Renal pelvis (tissue), 12 donors: Measurements from ENCODE around the gene TLR2. TPM values are rescaled to one million over a fixed set of nuclear protein-coding genes. Genes with fewer than 3 reads are reported as not detected.

Experiments used
- DNase-seq: peaks from one replicate; pipeline ENCODE4 v3.0.0-alpha.2; 2013
- long read RNA-seq, 16 experiments: transcript quantifications; one replicate each; lab custom pipeline, GENCODE V29; 2026
- polyA plus RNA-seq, 3 donors: library from polyadenylated mRNA; unstranded; fragments of 120-200 nt; gene quantifications; one replicate each; pipeline ENCODE4 v1.2.1, GENCODE V29; 2013; ENCODE audit not compliant: insufficient read length in 3 of 3

Gene TLR2
- 1 to 10 TPM; 6.3 to 8.3 (median 6.5) TPM for polyA plus RNA-seq
- long read RNA-seq, donor 1: 0 reads
- long read RNA-seq, donor 2, full-length matches to known transcripts: 4 of 4 reads
- long read RNA-seq, donor 2, partial matches to known transcripts: 0 of 4 reads
- long read RNA-seq, donor 2, other reads (novel, unspliced or antisense): 0 of 4 reads
- long read RNA-seq, donor 3, partial matches to known transcripts: 0 of 1 reads
- long read RNA-seq, donor 3, other reads (novel, unspliced or antisense): 0 of 1 reads
- long read RNA-seq, donor 4, full-length matches to known transcripts: 3 of 3 reads
- long read RNA-seq, donor 4, partial matches to known transcripts: 0 of 3 reads
- long read RNA-seq, donor 4, other reads (novel, unspliced or antisense): 0 of 3 reads
- long read RNA-seq, donor 5, full-length matches to known transcripts: 1 of 1 reads
- long read RNA-seq, donor 5, partial matches to known transcripts: 0 of 1 reads
- long read RNA-seq, donor 5, other reads (novel, unspliced or antisense): 0 of 1 reads
- long read RNA-seq, donor 6, full-length matches to known transcripts: 2 of 2 reads
- long read RNA-seq, donor 6, partial matches to known transcripts: 0 of 2 reads
- long read RNA-seq, donor 6, other reads (novel, unspliced or antisense): 0 of 2 reads
- long read RNA-seq, donor 7, partial matches to known transcripts: 0 of 1 reads
- long read RNA-seq, donor 7, other reads (novel, unspliced or antisense): 0 of 1 reads
- long read RNA-seq, donor 8, full-length matches to known transcripts: 2 of 2 reads
- long read RNA-seq, donor 8, partial matches to known transcripts: 0 of 2 reads
- long read RNA-seq, donor 8, other reads (novel, unspliced or antisense): 0 of 2 reads
- long read RNA-seq, donor 9, full-length matches to known transcripts: 5 of 5 reads
- long read RNA-seq, donor 9, partial matches to known transcripts: 0 of 5 reads
- long read RNA-seq, donor 9, other reads (novel, unspliced or antisense): 0 of 5 reads
- long read RNA-seq, donor 10, full-length matches to known transcripts: 4 of 4 reads
- long read RNA-seq, donor 10, partial matches to known transcripts: 0 of 4 reads
- long read RNA-seq, donor 10, other reads (novel, unspliced or antisense): 0 of 4 reads
- long read RNA-seq, donor 11, full-length matches to known transcripts: 1 of 1 reads
- long read RNA-seq, donor 11, partial matches to known transcripts: 0 of 1 reads
- long read RNA-seq, donor 11, other reads (novel, unspliced or antisense): 0 of 1 reads
- long read RNA-seq, donor 12, full-length matches to known transcripts: 9 of 9 reads
- long read RNA-seq, donor 12, partial matches to known transcripts: 0 of 9 reads
- long read RNA-seq, donor 12, other reads (novel, unspliced or antisense): 0 of 9 reads
- long read RNA-seq, donor 13, full-length matches to known transcripts: 2 of 2 reads
- long read RNA-seq, donor 13, partial matches to known transcripts: 0 of 2 reads
- long read RNA-seq, donor 13, other reads (novel, unspliced or antisense): 0 of 2 reads
- long read RNA-seq, donor 14, full-length matches to known transcripts: 2 of 2 reads
- long read RNA-seq, donor 14, partial matches to known transcripts: 0 of 2 reads
- long read RNA-seq, donor 14, other reads (novel, unspliced or antisense): 0 of 2 reads
- long read RNA-seq, donor 15, full-length matches to known transcripts: 1 of 1 reads
- long read RNA-seq, donor 15, partial matches to known transcripts: 0 of 1 reads
- long read RNA-seq, donor 15, other reads (novel, unspliced or antisense): 0 of 1 reads
- long read RNA-seq, donor 16: 0 reads

GRCh38 chr4:153684182-153684970 is at the start of gene TLR2:
TSS of gene TLR2 (plus strand) at chr4:153684280. CDS start at chr4:153702908, 18,628 bp downstream.
- peak; percentile 47 for DNase-seq

- no peak for DNase-seq
These were observed 49.2 kb upstream of the TLR2 start for GRCh38 chr4:153634738-153635353.

GRCh38 chr4:153635846-153636245 is 48.2 kb upstream of the TLR2 start:
- DNase-seq: no peak

GRCh38 chr4:153637201-153637600 is 46.9 kb upstream of the TLR2 start:
- DNase-seq: no peak

- DNase-seq: no peak
These were observed 46.1 kb upstream of the TLR2 start for GRCh38 chr4:153638011-153638410.

- no peak for DNase-seq
These were observed 45.1 kb upstream of the TLR2 start for GRCh38 chr4:153638999-153639398.

GRCh38 chr4:153639833-153640802 is 44.0 kb upstream of the TLR2 start:
- DNase-seq: peak; percentile 46

GRCh38 chr4:153641532-153641931 is 42.5 kb upstream of the TLR2 start:
- no peak for DNase-seq

GRCh38 chr4:153643406-153644383 is 40.4 kb upstream of the TLR2 start:
- DNase-seq: peak; percentile 30

GRCh38 chr4:153645183-153645582 is 38.9 kb upstream of the TLR2 start:
- DNase-seq: no peak

GRCh38 chr4:153646261-153646660 is 37.8 kb upstream of the TLR2 start:
- DNase-seq: no peak

- no peak for DNase-seq
These were observed 37.1 kb upstream of the TLR2 start for GRCh38 chr4:153646978-153647377.

GRCh38 chr4:153647975-153648374 is 36.1 kb upstream of the TLR2 start:
- no peak for DNase-seq

GRCh38 chr4:153649572-153649991 is 34.5 kb upstream of the TLR2 start:
- DNase-seq: no peak

- DNase-seq: no peak
These were observed 33.0 kb upstream of the TLR2 start for GRCh38 chr4:153651116-153651515.

GRCh38 chr4:153651587-153651986 is 32.5 kb upstream of the TLR2 start:
- no peak for DNase-seq
